HEK293 (cell line): Measurements from ENCODE around the gene TMCO5A.

Experiments
- CTCF ChIA-PET: fragments of 350-600 bp; formaldehyde crosslinking; extraction: SDS; loops from one replicate; lab custom pipeline; 2021; ENCODE audit warnings: antibody characterized with exemption; lab: Yijun Ruan, JAX
- POLR2A ChIA-PET: fragments of 300-600 bp; formaldehyde crosslinking; extraction: SDS; loops from one replicate; lab custom pipeline; 2020; ENCODE audit warnings: antibody characterized with exemption, inconsistent platforms; lab: Yijun Ruan, JAX
- H3K27ac ChIP-seq: fragments of 200-500 bp; sonication (Bioruptor generic); 2 replicates; pipeline ENCODE4 v1.5.1; 2014; ENCODE audit warnings: low read depth, low read length, control low read depth, inconsistent platforms; ENCODE audit errors: extremely low read depth
- H3K36me3 ChIP-seq, 2 experiments: fragments of 200-500 bp in 1 of 2; sonication (Bioruptor generic) in 1 of 2; 1 replicate in 1 of 2; 2 replicates in 1 of 2; pipeline ENCODE4 v1.5.1; 2014 to 2017; ENCODE audit warnings: inconsistent platforms in 2 of 2, low read length in 2 of 2; ENCODE audit not compliant: control insufficient read depth in 2 of 2, insufficient read depth in 1 of 2
- H3K4me1 ChIP-seq: fragments of 200-500 bp; sonication (Bioruptor generic); 2 replicates; pipeline ENCODE4 v1.5.1; 2014; ENCODE audit warnings: mild to moderate bottlenecking, low read length, inconsistent platforms; ENCODE audit not compliant: control insufficient read depth, insufficient read depth
- H3K4me3 ChIP-seq: 2 replicates; pipeline ENCODE4 v1.5.1; 2011; ENCODE audit warnings: low read depth, mild to moderate bottlenecking, control low read depth, low read length, moderate library complexity
- H3K9me3 ChIP-seq: fragments of 200-500 bp; sonication (Bioruptor generic); 2 replicates; pipeline ENCODE4 v1.5.1; 2014; ENCODE audit warnings: low read depth, low read length, inconsistent platforms; ENCODE audit not compliant: control insufficient read depth, insufficient read depth
- GLI4 ChIP-seq: fragments of 450-650 bp; formaldehyde crosslinking; IDR thresholded peaks from 2 replicates; pipeline ENCODE4 v1.5.1; 2016; ENCODE audit warnings: missing biosample characterization, missing genetic modification characterization
- HOXC10 ChIP-seq: sonication (generic); formaldehyde crosslinking; IDR thresholded peaks from 2 replicates; pipeline ENCODE4 v1.8.1; 2023; ENCODE audit warnings: mild to moderate bottlenecking, missing genetic modification reagents
- MEIS1 ChIP-seq: sonication (generic); formaldehyde crosslinking; IDR thresholded peaks from 2 replicates; pipeline ENCODE4 v1.8.1; 2022; ENCODE audit warnings: missing genetic modification reagents, mild to moderate bottlenecking, borderline replicate concordance
- SCRT2 ChIP-seq: fragments of 450-650 bp; formaldehyde crosslinking; IDR thresholded peaks from 2 replicates; pipeline ENCODE4 v1.5.1; 2016; ENCODE audit warnings: missing biosample characterization, missing genetic modification characterization
- YY1 ChIP-seq: fragments of 450-650 bp; formaldehyde crosslinking; IDR thresholded peaks from 2 replicates; pipeline ENCODE4 v1.5.1; 2018; ENCODE audit warnings: missing biosample characterization, missing genetic modification characterization
- ZBTB7A ChIP-seq: fragments of 450-650 bp; formaldehyde crosslinking; IDR thresholded peaks from 2 replicates; pipeline ENCODE4 v1.5.1; 2016; ENCODE audit warnings: low read depth, missing biosample characterization, missing genetic modification characterization
- ZFP3 ChIP-seq: fragments of 450-650 bp; formaldehyde crosslinking; IDR thresholded peaks from 2 replicates; pipeline ENCODE4 v1.5.1; 2016; ENCODE audit warnings: low read depth, missing biosample characterization, missing genetic modification characterization
- ZFP41 ChIP-seq: fragments of 450-650 bp; formaldehyde crosslinking; IDR thresholded peaks from 2 replicates; pipeline ENCODE4 v1.5.1; 2016; ENCODE audit warnings: missing biosample characterization, missing genetic modification characterization, borderline replicate concordance
- ZNF114 ChIP-seq: fragments of 450-650 bp; formaldehyde crosslinking; IDR thresholded peaks from 2 replicates; pipeline ENCODE4 v1.5.0; 2017; ENCODE audit warnings: missing biosample characterization, missing genetic modification characterization
- ZNF202 ChIP-seq: fragments of 450-650 bp; formaldehyde crosslinking; IDR thresholded peaks from 2 replicates; pipeline ENCODE4 v1.5.1; 2016; ENCODE audit warnings: missing biosample characterization, missing genetic modification characterization, borderline replicate concordance
- ZNF529 ChIP-seq: fragments of 450-650 bp; formaldehyde crosslinking; IDR thresholded peaks from 2 replicates; pipeline ENCODE4 v1.5.1; 2017; ENCODE audit warnings: missing genetic modification characterization, missing biosample characterization; ENCODE audit not compliant: insufficient replicate concordance
- ZNF558 ChIP-seq: fragments of 450-650 bp; formaldehyde crosslinking; IDR thresholded peaks from 2 replicates; pipeline ENCODE4 v1.5.1; 2016; ENCODE audit warnings: missing biosample characterization, missing genetic modification characterization
- ZNF621 ChIP-seq: fragments of 450-650 bp; formaldehyde crosslinking; IDR thresholded peaks from 2 replicates; pipeline ENCODE4 v1.5.1; 2017; ENCODE audit warnings: missing biosample characterization, missing genetic modification characterization
- ZNF785 ChIP-seq: fragments of 450-650 bp; formaldehyde crosslinking; IDR thresholded peaks from 2 replicates; pipeline ENCODE4 v1.5.1; 2016; ENCODE audit warnings: missing biosample characterization, missing genetic modification characterization
- ZNF791 ChIP-seq: fragments of 450-650 bp; formaldehyde crosslinking; IDR thresholded peaks from 2 replicates; pipeline ENCODE4 v1.5.1; 2016; ENCODE audit warnings: missing biosample characterization, missing genetic modification characterization
- TF ChIP-seq, protein P1 (sequence below): fragments of 450-650 bp; formaldehyde crosslinking; IDR thresholded peaks from 2 replicates; pipeline ENCODE4 v1.5.1; 2016; ENCODE audit warnings: missing biosample characterization, missing genetic modification characterization
- TF ChIP-seq, protein P2 (sequence below): IDR thresholded peaks from 2 replicates; pipeline ENCODE4 v1.6.1; 2011; ENCODE audit warnings: mild to moderate bottlenecking, low read depth, low read length, borderline replicate concordance
- TF ChIP-seq, protein P3 (sequence below): fragments of 450-650 bp; formaldehyde crosslinking; IDR thresholded peaks from 2 replicates; pipeline ENCODE4 v1.5.1; 2016; ENCODE audit warnings: missing biosample characterization, missing genetic modification characterization

The TMCO5A gene

DNA sequence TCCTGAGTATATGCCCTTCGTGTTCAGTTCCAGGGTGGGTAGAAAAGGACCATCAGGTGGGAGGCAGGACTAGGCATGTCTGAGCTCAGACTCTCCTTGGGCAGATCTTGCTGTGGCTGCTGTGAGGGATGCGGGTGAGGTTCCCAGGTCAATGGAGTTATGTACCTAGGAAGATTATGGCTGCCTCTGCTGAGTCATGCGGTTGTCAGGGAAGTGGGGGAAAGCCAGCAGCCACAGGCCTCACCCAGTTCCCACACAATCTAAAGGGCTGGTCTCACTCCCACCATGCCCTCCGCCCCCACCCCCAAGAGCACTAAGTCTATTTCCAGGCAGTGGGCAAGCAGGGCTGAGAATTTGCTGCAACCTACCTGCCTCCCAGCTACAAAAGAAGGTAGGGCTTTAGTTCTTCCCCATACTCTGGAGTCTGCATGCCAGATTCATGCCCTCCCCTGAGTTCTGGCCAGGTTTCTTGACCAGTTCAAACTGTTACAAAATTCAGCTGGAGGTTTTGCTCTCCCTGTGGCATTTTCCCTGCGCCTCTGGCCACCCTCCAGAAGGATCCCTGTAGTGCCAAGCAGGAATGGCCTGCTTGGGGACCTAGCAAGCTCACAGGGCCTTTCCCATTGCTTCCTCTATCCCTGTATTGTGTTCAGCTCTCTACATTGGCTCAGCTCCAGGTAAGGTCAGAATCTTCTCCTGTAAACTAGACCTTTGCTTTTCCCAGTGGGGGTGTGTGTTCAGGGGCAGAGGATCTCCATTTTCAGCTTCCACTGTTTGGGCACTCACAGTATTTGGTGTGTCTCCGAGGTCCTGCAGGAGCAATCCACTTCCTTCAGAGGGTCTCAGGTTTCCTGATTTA is 12.7 kb upstream of the TMCO5A start:
- H3K36me3 ChIP-seq, result no peaks in the 10 kb centered on the region
- H3K27ac ChIP-seq, result no peak overlapping the region
- no peaks in the 10 kb centered on the region for H3K9me3 ChIP-seq
- no peak overlapping the region for H3K4me3 ChIP-seq
- CTCF ChIA-PET, result interaction anchor here (0.6 kb wide), 1 partner anchor 40 kb away, joined by 3 read pairs; no protein-coding TSS in a partner anchor
- TF ChIP-seq ZNF202 (tag by site-specific recombination) (no peak), ZBTB7A (tag by site-specific recombination) (no peak), GLI4 (tag by site-specific recombination) (no peak), ZNF558 (tag by site-specific recombination) (no peak), HOXC10 (CRISPR knock-in tag) (no peak), SCRT2 (no peak), ZFP41 (no peak), ZFP3 (tag by site-specific recombination) (no peak), ZNF791 (tag by site-specific recombination) (no peak)
- TF ChIP-seq, protein P1, sequence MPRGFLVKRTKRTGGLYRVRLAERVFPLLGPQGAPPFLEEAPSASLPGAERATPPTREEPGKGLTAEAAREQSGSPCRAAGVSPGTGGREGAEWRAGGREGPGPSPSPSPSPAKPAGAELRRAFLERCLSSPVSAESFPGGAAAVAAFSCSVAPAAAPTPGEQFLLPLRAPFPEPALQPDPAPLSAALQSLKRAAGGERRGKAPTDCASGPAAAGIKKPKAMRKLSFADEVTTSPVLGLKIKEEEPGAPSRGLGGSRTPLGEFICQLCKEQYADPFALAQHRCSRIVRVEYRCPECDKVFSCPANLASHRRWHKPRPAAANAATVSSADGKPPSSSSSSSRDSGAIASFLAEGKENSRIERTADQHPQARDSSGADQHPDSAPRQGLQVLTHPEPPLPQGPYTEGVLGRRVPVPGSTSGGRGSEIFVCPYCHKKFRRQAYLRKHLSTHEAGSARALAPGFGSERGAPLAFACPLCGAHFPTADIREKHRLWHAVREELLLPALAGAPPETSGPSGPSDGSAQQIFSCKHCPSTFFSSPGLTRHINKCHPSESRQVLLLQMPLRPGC (tag by site-specific recombination), result no peak
- TF ChIP-seq, all 188 proteins: peak for 0
- H3K4me1 ChIP-seq, result no peaks in the 10 kb centered on the region
- POLR2A ChIA-PET, result no interaction called here

DNA sequence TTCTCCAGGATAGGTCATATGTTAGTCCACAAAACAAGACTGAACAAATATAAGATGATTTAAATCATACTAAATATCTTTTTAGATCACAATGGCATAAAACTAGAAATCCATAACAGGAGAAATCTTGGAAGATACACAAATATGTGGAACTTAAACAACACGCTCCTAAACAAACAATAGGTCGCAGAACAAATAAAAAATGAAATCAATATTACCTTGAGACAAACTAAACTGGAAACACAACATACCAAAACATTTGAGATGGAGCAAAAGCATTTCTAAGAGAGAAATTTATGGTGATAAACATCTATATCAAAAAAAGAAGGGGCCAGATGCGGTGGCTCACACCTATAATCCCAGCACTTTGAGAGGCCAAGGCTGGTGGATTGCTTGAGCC is 8.3 kb upstream of the TMCO5A start:
- no peaks in the 10 kb centered on the region for H3K36me3 ChIP-seq
- TF ChIP-seq ZNF529 (tag by site-specific recombination) (no peak), ZNF114 (tag by site-specific recombination) (no peak), ZNF621 (tag by site-specific recombination) (no peak), MEIS1 (CRISPR knock-in tag) (no peak), YY1 (tag by site-specific recombination) (no peak), ZNF785 (tag by site-specific recombination) (no peak)
- TF ChIP-seq, protein P2, sequence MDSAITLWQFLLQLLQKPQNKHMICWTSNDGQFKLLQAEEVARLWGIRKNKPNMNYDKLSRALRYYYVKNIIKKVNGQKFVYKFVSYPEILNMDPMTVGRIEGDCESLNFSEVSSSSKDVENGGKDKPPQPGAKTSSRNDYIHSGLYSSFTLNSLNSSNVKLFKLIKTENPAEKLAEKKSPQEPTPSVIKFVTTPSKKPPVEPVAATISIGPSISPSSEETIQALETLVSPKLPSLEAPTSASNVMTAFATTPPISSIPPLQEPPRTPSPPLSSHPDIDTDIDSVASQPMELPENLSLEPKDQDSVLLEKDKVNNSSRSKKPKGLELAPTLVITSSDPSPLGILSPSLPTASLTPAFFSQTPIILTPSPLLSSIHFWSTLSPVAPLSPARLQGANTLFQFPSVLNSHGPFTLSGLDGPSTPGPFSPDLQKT, result no peak
- TF ChIP-seq, protein P3, sequence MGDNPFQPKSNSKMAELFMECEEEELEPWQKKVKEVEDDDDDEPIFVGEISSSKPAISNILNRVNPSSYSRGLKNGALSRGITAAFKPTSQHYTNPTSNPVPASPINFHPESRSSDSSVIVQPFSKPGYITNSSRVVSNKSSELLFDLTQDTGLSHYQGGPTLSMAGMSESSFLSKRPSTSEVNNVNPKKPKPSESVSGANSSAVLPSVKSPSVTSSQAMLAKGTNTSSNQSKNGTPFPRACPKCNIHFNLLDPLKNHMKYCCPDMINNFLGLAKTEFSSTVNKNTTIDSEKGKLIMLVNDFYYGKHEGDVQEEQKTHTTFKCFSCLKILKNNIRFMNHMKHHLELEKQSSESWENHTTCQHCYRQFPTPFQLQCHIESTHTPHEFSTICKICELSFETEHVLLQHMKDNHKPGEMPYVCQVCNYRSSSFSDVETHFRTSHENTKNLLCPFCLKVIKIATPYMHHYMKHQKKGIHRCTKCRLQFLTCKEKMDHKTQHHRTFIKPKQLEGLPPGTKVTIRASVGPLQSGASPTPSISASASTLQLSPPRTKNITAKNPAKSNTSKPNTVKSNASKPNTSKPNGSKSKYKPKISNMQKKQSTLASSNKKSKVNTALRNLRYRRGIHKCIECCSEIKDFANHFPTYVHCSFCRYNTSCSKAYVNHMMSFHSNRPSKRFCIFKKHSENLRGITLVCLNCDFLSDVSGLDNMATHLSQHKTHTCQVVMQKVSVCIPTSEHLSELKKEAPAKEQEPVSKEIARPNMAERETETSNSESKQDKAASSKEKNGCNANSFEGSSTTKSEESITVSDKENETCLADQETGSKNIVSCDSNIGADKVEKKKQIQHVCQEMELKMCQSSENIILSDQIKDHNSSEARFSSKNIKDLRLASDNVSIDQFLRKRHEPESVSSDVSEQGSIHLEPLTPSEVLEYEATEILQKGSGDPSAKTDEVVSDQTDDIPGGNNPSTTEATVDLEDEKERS, result no peak
- TF ChIP-seq, all 188 proteins: peak for 0
- CTCF ChIA-PET, result no interaction called here
- POLR2A ChIA-PET, result no interaction called here
- Histone ChIP-seq H3K4me1 (no peaks in the 10 kb centered on the region), H3K27ac (no peak overlapping the region), H3K9me3 (no peaks in the 10 kb centered on the region), H3K4me3 (no peak overlapping the region)
